HEK293 (cell line): ENCODE measurements around the gene DPM2.

Source experiments
- CTCF ChIA-PET: fragments of 350-600 bp; formaldehyde crosslinking; extraction: SDS; loops from one replicate; lab custom pipeline; 2021; ENCODE audit warnings: antibody characterized with exemption; lab: Yijun Ruan, JAX
- POLR2A ChIA-PET: fragments of 300-600 bp; formaldehyde crosslinking; extraction: SDS; loops from one replicate; lab custom pipeline; 2020; ENCODE audit warnings: antibody characterized with exemption, inconsistent platforms; lab: Yijun Ruan, JAX
- H3K27ac ChIP-seq: fragments of 200-500 bp; sonication (Bioruptor generic); 2 replicates; pipeline ENCODE4 v1.5.1; 2014; ENCODE audit warnings: low read depth, low read length, control low read depth, inconsistent platforms; ENCODE audit errors: extremely low read depth
- H3K36me3 ChIP-seq, 2 experiments: fragments of 200-500 bp in 1 of 2; sonication (Bioruptor generic) in 1 of 2; 1 replicate in 1 of 2; 2 replicates in 1 of 2; pipeline ENCODE4 v1.5.1; 2014 to 2017; ENCODE audit warnings: inconsistent platforms in 2 of 2, low read length in 2 of 2; ENCODE audit not compliant: control insufficient read depth in 2 of 2, insufficient read depth in 1 of 2
- H3K4me1 ChIP-seq: fragments of 200-500 bp; sonication (Bioruptor generic); 2 replicates; pipeline ENCODE4 v1.5.1; 2014; ENCODE audit warnings: mild to moderate bottlenecking, low read length, inconsistent platforms; ENCODE audit not compliant: control insufficient read depth, insufficient read depth
- H3K4me3 ChIP-seq: 2 replicates; pipeline ENCODE4 v1.5.1; 2011; ENCODE audit warnings: low read depth, mild to moderate bottlenecking, control low read depth, low read length, moderate library complexity
- H3K9me3 ChIP-seq: fragments of 200-500 bp; sonication (Bioruptor generic); 2 replicates; pipeline ENCODE4 v1.5.1; 2014; ENCODE audit warnings: low read depth, low read length, inconsistent platforms; ENCODE audit not compliant: control insufficient read depth, insufficient read depth
- BCL11B ChIP-seq: fragments of 450-650 bp; formaldehyde crosslinking; IDR thresholded peaks from 2 replicates; pipeline ENCODE4 v1.5.1; 2016; ENCODE audit warnings: low read depth, missing biosample characterization, missing genetic modification characterization
- CTCF ChIP-seq: fragments of 450-650 bp; formaldehyde crosslinking; IDR thresholded peaks from 2 replicates; pipeline ENCODE4 v1.5.1; 2016; ENCODE audit warnings: missing biosample characterization, missing genetic modification characterization
- GFI1B ChIP-seq: fragments of 450-650 bp; formaldehyde crosslinking; IDR thresholded peaks from 2 replicates; pipeline ENCODE4 v1.5.1; 2016; ENCODE audit warnings: missing biosample characterization, missing genetic modification characterization
- GLI4 ChIP-seq: fragments of 450-650 bp; formaldehyde crosslinking; IDR thresholded peaks from 2 replicates; pipeline ENCODE4 v1.5.1; 2016; ENCODE audit warnings: missing biosample characterization, missing genetic modification characterization
- GLIS2 ChIP-seq: fragments of 450-650 bp; formaldehyde crosslinking; IDR thresholded peaks from 2 replicates; pipeline ENCODE4 v1.5.1; 2016; ENCODE audit warnings: missing biosample characterization, missing genetic modification characterization
- HIC1 ChIP-seq: fragments of 450-650 bp; formaldehyde crosslinking; IDR thresholded peaks from 2 replicates; pipeline ENCODE4 v1.5.1; 2016; ENCODE audit warnings: missing biosample characterization, missing genetic modification characterization
- KLF10 ChIP-seq: fragments of 450-650 bp; IDR thresholded peaks from 2 replicates; pipeline ENCODE4 v1.5.1; 2018; ENCODE audit warnings: missing biosample characterization, mild to moderate bottlenecking, missing genetic modification characterization
- REPIN1 ChIP-seq: fragments of 450-650 bp; formaldehyde crosslinking; IDR thresholded peaks from 2 replicates; pipeline ENCODE4 v1.5.1; 2017; ENCODE audit warnings: missing biosample characterization, missing genetic modification characterization, low read depth
- SP2 ChIP-seq: fragments of 450-650 bp; formaldehyde crosslinking; IDR thresholded peaks from 2 replicates; pipeline ENCODE4 v1.5.1; 2016; ENCODE audit warnings: missing biosample characterization, missing genetic modification characterization
- ZBTB48 ChIP-seq: fragments of 450-650 bp; formaldehyde crosslinking; IDR thresholded peaks from 2 replicates; pipeline ENCODE4 v1.5.1; 2016; ENCODE audit warnings: missing biosample characterization, missing genetic modification characterization
- ZNF10 ChIP-seq: fragments of 450-650 bp; formaldehyde crosslinking; IDR thresholded peaks from 2 replicates; pipeline ENCODE4 v1.5.1; 2017; ENCODE audit warnings: missing biosample characterization, missing genetic modification characterization
- ZNF114 ChIP-seq: fragments of 450-650 bp; formaldehyde crosslinking; IDR thresholded peaks from 2 replicates; pipeline ENCODE4 v1.5.0; 2017; ENCODE audit warnings: missing biosample characterization, missing genetic modification characterization
- ZNF140 ChIP-seq: fragments of 450-650 bp; formaldehyde crosslinking; IDR thresholded peaks from 2 replicates; pipeline ENCODE4 v1.5.1; 2016; ENCODE audit warnings: missing biosample characterization, missing genetic modification characterization
- ZNF19 ChIP-seq: fragments of 450-650 bp; formaldehyde crosslinking; IDR thresholded peaks from 2 replicates; pipeline ENCODE4; 2016; ENCODE audit warnings: missing biosample characterization, missing genetic modification characterization, low read depth
- ZNF335 ChIP-seq: fragments of 450-650 bp; formaldehyde crosslinking; conservative IDR thresholded peaks from 2 replicates; pipeline ENCODE4 v1.5.1; 2016; ENCODE audit warnings: missing biosample characterization, missing genetic modification characterization
- ZNF423 ChIP-seq: fragments of 450-650 bp; formaldehyde crosslinking; IDR thresholded peaks from 2 replicates; pipeline ENCODE4 v1.5.1; 2016; ENCODE audit warnings: missing biosample characterization, missing genetic modification characterization
- ZNF596 ChIP-seq: fragments of 450-650 bp; IDR thresholded peaks from 2 replicates; pipeline ENCODE4 v1.5.0; 2018; ENCODE audit warnings: missing biosample characterization, mild to moderate bottlenecking, missing genetic modification characterization, moderate library complexity
- ZNF621 ChIP-seq: fragments of 450-650 bp; formaldehyde crosslinking; IDR thresholded peaks from 2 replicates; pipeline ENCODE4 v1.5.1; 2017; ENCODE audit warnings: missing biosample characterization, missing genetic modification characterization
- ZNF664 ChIP-seq: fragments of 450-650 bp; formaldehyde crosslinking; IDR thresholded peaks from 2 replicates; pipeline ENCODE4 v1.5.1; 2016; ENCODE audit warnings: missing biosample characterization, missing genetic modification characterization
- ZNF704 ChIP-seq: fragments of 450-650 bp; formaldehyde crosslinking; IDR thresholded peaks from 2 replicates; pipeline ENCODE4 v1.5.1; 2016; ENCODE audit warnings: missing biosample characterization, missing genetic modification characterization
- ZNF777 ChIP-seq: fragments of 450-650 bp; formaldehyde crosslinking; IDR thresholded peaks from 2 replicates; pipeline ENCODE4 v1.5.1; 2017; ENCODE audit warnings: missing biosample characterization, missing genetic modification characterization, borderline replicate concordance

The DPM2 gene

GRCh38 chr9:127897193-127897692 is 40.4 kb downstream of the DPM2 start:
- POLR2A ChIA-PET: interaction anchor here (0.6 to 1.4 kb wide), 7 partner anchors 10 to 446 kb away, joined by 3 to 7 read pairs (median 4); partner anchors contain the start of genes LRSAM1 and RPL12
- TF ChIP-seq KLF10 (peak; percentile 55), ZNF423 (tag by site-specific recombination) (no peak), REPIN1 (tag by site-specific recombination) (no peak), ZNF335 (tag by site-specific recombination) (peak; percentile 41; the same call in 1 of the 2 replicates), GLI4 (tag by site-specific recombination) (no peak), SP2 (tag by site-specific recombination) (peak; percentile 13), ZNF140 (no peak), ZNF10 (tag by site-specific recombination) (peak; percentile 82), BCL11B (tag by site-specific recombination) (0 out of 2 replicates have a peak, but pooled peaks have one; percentile 21), ZNF621 (tag by site-specific recombination) (no peak), ZNF777 (tag by site-specific recombination) (no peak), GLIS2 (tag by site-specific recombination) (peak; percentile 45; the same call in 1 of the 2 replicates)

GRCh38 chr9:127896395-127897192 is 41.1 kb downstream of the DPM2 start:
- POLR2A ChIA-PET: interaction anchor here (1.0 to 1.4 kb wide), 6 partner anchors 9 to 445 kb away, joined by 3 to 7 read pairs (median 4); partner anchors contain the start of genes LRSAM1 and RPL12
- H3K27ac ChIP-seq: no peak overlapping the region
- H3K36me3 ChIP-seq: peaks cover 0 to 49% of the 10 kb centered on the region in 2 experiments; a peak in 1 of 3 replicates
- H3K4me1 ChIP-seq: no peaks in the 10 kb centered on the region
- CTCF ChIA-PET: interaction anchor here (0.6 to 1.3 kb wide), 2 partner anchors 25 to 70 kb away, joined by 5 read pairs; no protein-coding TSS in a partner anchor
- TF ChIP-seq GFI1B (tag by site-specific recombination): no peak
- no peak for TF ChIP-seq CTCF (tag by site-specific recombination)
- no peak for TF ChIP-seq ZNF596
- TF ChIP-seq ZNF664 (tag by site-specific recombination): no peak
- no peak for TF ChIP-seq HIC1 (tag by site-specific recombination)
- TF ChIP-seq ZNF19: no peak
- no peak for TF ChIP-seq ZNF704 (tag by site-specific recombination)
- TF ChIP-seq ZBTB48 (tag by site-specific recombination): no peak
- TF ChIP-seq ZNF114 (tag by site-specific recombination): no peak
- TF ChIP-seq, all 188 proteins: peak for 0
- H3K9me3 ChIP-seq: no peaks in the 10 kb centered on the region
- H3K4me3 ChIP-seq: no peak overlapping the region

More at GRCh38 chr9:127897193-127897692, 40.4 kb downstream of the DPM2 start:
- H3K36me3 ChIP-seq: peaks cover 0 to 47% of the 10 kb centered on the region in 2 experiments; a peak in 1 of 3 replicates
- H3K9me3 ChIP-seq: no peaks in the 10 kb centered on the region
- no peaks in the 10 kb centered on the region for H3K4me1 ChIP-seq
- no peak overlapping the region for H3K4me3 ChIP-seq
- CTCF ChIA-PET: interaction anchor here (0.6 to 1.3 kb wide), 2 partner anchors 24 to 71 kb away, joined by 5 read pairs; no protein-coding TSS in a partner anchor
- no peak overlapping the region for H3K27ac ChIP-seq
